Left kidney (tissue), 2 donors: ENCODE results near the gene SLC25A39. TPM values are rescaled to one million over a fixed set of nuclear protein-coding genes. Genes with fewer than 3 reads are reported as not detected.
A peak's percentile ranks its signal among the peaks of the same experiment; 100 is the strongest.
"Not testable (repeated sequence)": the region's sequence is repeated elsewhere in the genome, so short reads cannot be mapped to it uniquely, and the experiment has no call there.

Experiments
- DNase-seq: peaks from one replicate; pipeline ENCODE4 v3.0.0-alpha.2; 2013
- polyA plus RNA-seq: library from polyadenylated mRNA; unstranded; fragments of 120-200 nt; gene quantifications from one replicate; pipeline ENCODE4 v1.2.1, GENCODE V29; 2013; ENCODE audit not compliant: insufficient read length

SLC25A39 gene
- polyA plus RNA-seq, 1 donor: 85.4 TPM

GRCh38 chr17:44355642-44356099 is 31.0 kb upstream of the SLC25A39 start:
- no peak for DNase-seq

GRCh38 chr17:44354582-44355561 is 30.2 kb upstream of the SLC25A39 start:
- DNase-seq: no peak

- no peak for DNase-seq
These were observed 29.2 kb upstream of the SLC25A39 start for GRCh38 chr17:44353672-44354331.

GRCh38 chr17:44352828-44353671 is 28.4 kb upstream of the SLC25A39 start:
- no peak for DNase-seq

- no peak for DNase-seq
These were observed 27.6 kb upstream of the SLC25A39 start for GRCh38 chr17:44351961-44352827.

- DNase-seq: no peak
These were observed 26.8 kb upstream of the SLC25A39 start for GRCh38 chr17:44351464-44351863.

GRCh38 chr17:44350733-44351226 is 26.2 kb upstream of the SLC25A39 start:
- DNase-seq: no peak

GRCh38 chr17:44349553-44350070 is 25.0 kb upstream of the SLC25A39 start:
- DNase-seq: no peak

GRCh38 chr17:44348988-44349364 is 24.4 kb upstream of the SLC25A39 start:
- no peak for DNase-seq

GRCh38 chr17:44348234-44348987 is 23.8 kb upstream of the SLC25A39 start:
- no peak for DNase-seq

- not testable (repeated sequence) for DNase-seq
These were observed 22.8 kb upstream of the SLC25A39 start for GRCh38 chr17:44347206-44348055.

- no peak for DNase-seq
These were observed 21.6 kb upstream of the SLC25A39 start for GRCh38 chr17:44346064-44346844.

- no peak for DNase-seq
These were observed 20.9 kb upstream of the SLC25A39 start for GRCh38 chr17:44345454-44346026.

GRCh38 chr17:44344939-44345453 is 20.4 kb upstream of the SLC25A39 start, which contains the start of gene GRN:
TSS of gene GRN (plus strand) at chr17:44345302. CDS start at chr17:44349165, 3,863 bp downstream.
- peak; percentile 99 for DNase-seq

- no peak for DNase-seq
These were observed 19.0 kb upstream of the SLC25A39 start for GRCh38 chr17:44343510-44344209.

GRCh38 chr17:44340553-44340952 is 15.9 kb upstream of the SLC25A39 start:
- DNase-seq: not testable (repeated sequence)

GRCh38 chr17:44338702-44339101 is 14.1 kb upstream of the SLC25A39 start:
- no peak for DNase-seq
